Thoracic aorta (tissue), 2 donors: ENCODE data around the gene IL12RB1. TPM values are rescaled to one million over a fixed set of nuclear protein-coding genes. Genes with fewer than 3 reads are reported as not detected.

Source experiments
- ATAC-seq: fragments of 150-250 bp; one replicate; pipeline ENCODE4 v1.8.0; 2017; ENCODE audit warnings: low read depth; ENCODE audit not compliant: insufficient number of reproducible peaks, low FRiP score
- DNase-seq: peaks from one replicate; pipeline ENCODE4 v3.0.0-alpha.2; 2020; ENCODE audit warnings: low spot score
- H3K27ac ChIP-seq, 2 donors: fragments of 200-600 bp; sonication (generic); 1 replicate in 1 of 2; 2 replicates in 1 of 2; pipeline ENCODE4 v1.5.1; 2016; ENCODE audit warnings: mild to moderate bottlenecking in 2 of 2, moderate library complexity in 2 of 2
- H3K27me3 ChIP-seq: fragments of 200-600 bp; sonication (generic); replicated peaks from 2 replicates; pipeline ENCODE4 v1.6.0; 2016; ENCODE audit warnings: mild to moderate bottlenecking; ENCODE audit not compliant: insufficient read depth
- H3K36me3 ChIP-seq: fragments of 200-600 bp; sonication (generic); one replicate; pipeline ENCODE4 v1.5.1; 2016
- H3K4me1 ChIP-seq, 2 donors: fragments of 200-600 bp; sonication (generic); 1 replicate in 1 of 2; 2 replicates in 1 of 2; pipeline versions ENCODE4 v1.5.1 to v1.6.0; 2016; ENCODE audit warnings: low read depth in 2 of 2, mild to moderate bottlenecking in 1 of 2; ENCODE audit not compliant: control insufficient read depth in 1 of 2
- H3K4me3 ChIP-seq: fragments of 200-600 bp; sonication (generic); 2 replicates; pipeline ENCODE4 v1.5.1; 2016; ENCODE audit warnings: mild to moderate bottlenecking
- H3K9me3 ChIP-seq: fragments of 200-600 bp; sonication (generic); 2 replicates; pipeline ENCODE4 v1.5.1; 2016
- total RNA-seq, 2 donors: library from RNA; depleted of rRNA; stranded (reverse); fragments of >200 nt; gene quantifications; one replicate each; pipeline versions ENCODE4 v1.1.0 to v1.2.3, GENCODE V29; 2016
- TF ChIP-seq, protein P1 (sequence below): fragments of 200-600 bp; sonication (generic); IDR thresholded peaks from one replicate; pipeline ENCODE4 v1.5.1; 2019; ENCODE audit warnings: antibody characterized with exemption

IL12RB1 gene
- total RNA-seq, 2 donors from 2014 or later, result 1.6 to 5.4 TPM

DNA sequence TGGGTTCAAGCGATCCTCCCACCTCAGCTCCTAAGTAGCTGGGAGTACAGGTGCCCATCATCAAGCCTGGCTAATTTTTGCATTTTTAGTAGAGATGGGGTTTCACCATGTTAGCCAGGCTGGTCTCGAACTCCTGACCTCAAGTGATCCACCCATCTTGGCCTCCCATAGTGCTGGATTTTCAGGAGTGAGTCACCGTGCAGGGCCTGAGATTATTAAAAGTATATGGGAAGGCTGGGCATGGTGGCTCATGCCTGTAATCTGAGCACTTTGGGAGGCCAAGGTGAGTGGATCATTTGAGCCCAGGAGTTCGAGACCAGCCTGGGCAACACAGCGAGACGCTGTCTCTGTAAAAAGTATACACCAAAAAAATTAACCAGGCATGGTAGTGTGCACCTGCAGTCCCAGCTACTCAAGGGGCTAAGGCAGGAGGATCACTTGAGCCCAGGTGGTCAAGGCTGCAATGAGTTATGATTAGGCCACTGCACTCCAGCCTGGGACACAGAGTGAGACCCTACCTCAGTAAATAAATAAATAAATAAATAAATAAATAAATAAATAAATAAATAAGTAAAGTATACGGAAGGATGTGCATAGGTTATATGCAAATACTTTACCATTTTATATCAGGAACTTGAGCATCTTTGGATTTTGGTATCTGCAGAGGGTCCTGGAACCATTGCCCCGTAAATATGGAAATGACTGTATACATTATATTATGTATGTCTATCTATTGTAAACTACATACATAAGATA is 854 bp downstream of the IL12RB1 start:
- TF ChIP-seq, protein P1, sequence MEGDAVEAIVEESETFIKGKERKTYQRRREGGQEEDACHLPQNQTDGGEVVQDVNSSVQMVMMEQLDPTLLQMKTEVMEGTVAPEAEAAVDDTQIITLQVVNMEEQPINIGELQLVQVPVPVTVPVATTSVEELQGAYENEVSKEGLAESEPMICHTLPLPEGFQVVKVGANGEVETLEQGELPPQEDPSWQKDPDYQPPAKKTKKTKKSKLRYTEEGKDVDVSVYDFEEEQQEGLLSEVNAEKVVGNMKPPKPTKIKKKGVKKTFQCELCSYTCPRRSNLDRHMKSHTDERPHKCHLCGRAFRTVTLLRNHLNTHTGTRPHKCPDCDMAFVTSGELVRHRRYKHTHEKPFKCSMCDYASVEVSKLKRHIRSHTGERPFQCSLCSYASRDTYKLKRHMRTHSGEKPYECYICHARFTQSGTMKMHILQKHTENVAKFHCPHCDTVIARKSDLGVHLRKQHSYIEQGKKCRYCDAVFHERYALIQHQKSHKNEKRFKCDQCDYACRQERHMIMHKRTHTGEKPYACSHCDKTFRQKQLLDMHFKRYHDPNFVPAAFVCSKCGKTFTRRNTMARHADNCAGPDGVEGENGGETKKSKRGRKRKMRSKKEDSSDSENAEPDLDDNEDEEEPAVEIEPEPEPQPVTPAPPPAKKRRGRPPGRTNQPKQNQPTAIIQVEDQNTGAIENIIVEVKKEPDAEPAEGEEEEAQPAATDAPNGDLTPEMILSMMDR, result no peak
- no peaks in the 10 kb centered on the region for H3K9me3 ChIP-seq
- H3K4me3 ChIP-seq, result no peak overlapping the region
- no peak for DNase-seq
- no peak overlapping the region for H3K27ac ChIP-seq
- ATAC-seq, result no peak
- peaks cover 11 to 16% of the 10 kb centered on the region in 2 donors for H3K4me1 ChIP-seq
- no peaks in the 10 kb centered on the region for H3K27me3 ChIP-seq
- H3K36me3 ChIP-seq, result no peaks in the 10 kb centered on the region

DNA sequence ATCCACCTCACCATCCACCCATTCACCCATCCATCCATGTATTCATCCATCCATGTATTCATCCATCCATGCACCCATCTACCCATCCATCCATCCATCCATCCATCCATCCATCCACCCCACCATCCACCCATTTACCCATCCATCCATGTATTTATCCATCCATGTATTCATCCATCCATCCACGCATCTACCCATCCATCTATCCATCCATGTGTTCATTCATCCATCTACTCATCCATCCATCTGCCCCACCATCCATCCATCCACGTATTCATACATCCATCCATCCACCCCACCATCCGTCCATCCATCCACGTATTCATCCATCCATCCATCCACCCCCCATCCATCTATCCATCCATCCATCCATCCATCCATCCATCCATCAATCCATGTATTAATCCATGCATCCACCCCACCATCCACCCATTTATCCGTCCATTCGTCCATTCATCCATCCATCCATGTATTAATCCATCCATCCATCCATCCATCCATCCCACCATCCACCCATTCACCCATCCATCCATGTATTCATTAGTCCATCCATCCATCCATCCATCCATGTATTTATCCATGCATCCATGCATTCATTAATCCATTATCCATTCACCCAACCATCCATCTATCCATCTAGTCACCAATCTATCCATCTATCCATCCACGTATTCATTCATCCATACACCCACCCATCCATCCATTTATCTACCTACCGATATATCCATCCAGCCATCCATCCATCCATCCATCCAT is 2.6 kb downstream of the IL12RB1 start:
- TF ChIP-seq, protein P1, result no peak
- no peaks in the 10 kb centered on the region for H3K36me3 ChIP-seq
- H3K4me3 ChIP-seq, result no peak overlapping the region
- peaks cover 0 to under 1% of the 10 kb centered on the region in 2 donors for H3K4me1 ChIP-seq
- ATAC-seq (no peak), DNase-seq (no peak)
- H3K27me3 ChIP-seq, result no peaks in the 10 kb centered on the region
- H3K27ac ChIP-seq, result no peak overlapping the region
- no peaks in the 10 kb centered on the region for H3K9me3 ChIP-seq

DNA sequence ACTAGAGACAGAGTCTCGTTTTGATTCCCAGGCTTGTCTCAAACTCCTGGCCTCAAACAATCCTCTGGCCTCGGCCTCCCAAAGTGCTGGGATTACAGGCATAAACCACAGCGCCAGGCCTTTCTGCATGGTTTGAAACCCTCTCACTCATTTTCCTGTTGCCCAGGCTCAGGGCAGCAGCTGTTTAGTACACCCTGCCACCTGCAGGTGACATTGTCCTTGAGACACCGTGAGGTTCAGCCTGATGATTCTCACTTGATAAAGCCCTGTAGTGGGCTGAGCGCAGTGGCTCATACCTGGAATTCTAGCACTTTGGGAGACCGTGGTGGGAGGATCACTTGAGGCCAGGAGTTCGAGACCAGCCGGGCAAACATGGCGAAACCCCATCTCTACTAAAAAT is 12.5 kb downstream of the IL12RB1 start:
- H3K27me3 ChIP-seq, result no peaks in the 10 kb centered on the region
- ATAC-seq (no peak), DNase-seq (no peak)
- H3K27ac ChIP-seq, result no peak overlapping the region
- H3K4me1 ChIP-seq, result no peaks in the 10 kb centered on the region
- H3K9me3 ChIP-seq, result no peaks in the 10 kb centered on the region
- H3K36me3 ChIP-seq, result no peaks in the 10 kb centered on the region
- TF ChIP-seq, protein P1, result no peak
- no peak overlapping the region for H3K4me3 ChIP-seq

DNA sequence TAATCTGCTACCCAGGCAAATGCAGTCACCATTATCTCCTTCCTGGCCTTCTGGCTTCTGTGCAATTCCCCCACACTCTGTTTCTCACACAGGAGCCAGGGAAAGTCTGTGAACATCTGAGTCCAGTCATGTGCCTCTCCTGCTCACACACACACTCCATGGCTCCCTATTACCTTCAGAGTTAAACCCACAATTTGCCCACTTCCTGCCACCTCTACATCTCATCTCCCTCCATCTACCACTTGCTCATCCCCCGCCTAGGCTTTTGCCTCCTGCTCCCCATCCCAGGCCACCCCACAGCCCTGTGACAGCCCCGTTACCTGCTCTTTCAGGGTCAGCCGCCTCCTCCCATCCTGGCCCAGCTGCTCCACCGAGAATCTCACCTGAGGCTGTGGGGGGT is 13.5 kb downstream of the IL12RB1 start:
- no peak for ATAC-seq
- TF ChIP-seq, protein P1, result no peak

DNA sequence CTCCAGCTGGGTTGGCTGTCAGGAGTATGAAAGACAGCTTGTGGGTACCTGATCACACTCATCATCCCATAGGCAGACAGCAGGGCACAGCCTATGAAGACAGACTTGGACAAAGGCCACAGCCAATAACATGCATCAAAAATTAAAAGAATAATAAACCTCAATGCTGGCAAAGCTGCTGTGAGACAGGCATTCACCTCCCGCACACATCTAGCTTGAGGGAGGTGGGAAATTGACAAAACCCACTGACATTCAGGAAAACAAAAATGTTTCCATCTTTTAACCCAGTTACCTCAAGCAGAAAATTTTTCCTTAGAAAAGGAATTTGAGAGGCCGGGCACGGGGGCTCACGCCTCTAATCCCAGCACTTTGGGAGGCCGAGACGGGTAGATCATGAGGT is 14.4 kb downstream of the IL12RB1 start:
- Histone ChIP-seq H3K4me3 (no peak overlapping the region), H3K4me1 (no peaks in the 10 kb centered on the region), H3K27ac (no peak overlapping the region), H3K9me3 (no peaks in the 10 kb centered on the region), H3K36me3 (no peaks in the 10 kb centered on the region), H3K27me3 (no peaks in the 10 kb centered on the region)
- no peak for DNase-seq
- ATAC-seq, result no peak
- TF ChIP-seq, protein P1, result no peak

More for the DNA sequence above, 13.5 kb downstream of the IL12RB1 start:
- Histone ChIP-seq H3K4me1 (no peaks in the 10 kb centered on the region), H3K9me3 (no peaks in the 10 kb centered on the region), H3K27ac (no peak overlapping the region), H3K36me3 (no peaks in the 10 kb centered on the region), H3K4me3 (no peak overlapping the region), H3K27me3 (no peaks in the 10 kb centered on the region)
- DNase-seq, result no peak
